ENCODE data around the gene STMN3. TPM values are rescaled to one million over a fixed set of nuclear protein-coding genes. Genes with fewer than 3 reads are reported as not detected.

The STMN3 gene
- total RNA-seq, 1 donor from 2014 or later, result 5.5 TPM

DNA sequence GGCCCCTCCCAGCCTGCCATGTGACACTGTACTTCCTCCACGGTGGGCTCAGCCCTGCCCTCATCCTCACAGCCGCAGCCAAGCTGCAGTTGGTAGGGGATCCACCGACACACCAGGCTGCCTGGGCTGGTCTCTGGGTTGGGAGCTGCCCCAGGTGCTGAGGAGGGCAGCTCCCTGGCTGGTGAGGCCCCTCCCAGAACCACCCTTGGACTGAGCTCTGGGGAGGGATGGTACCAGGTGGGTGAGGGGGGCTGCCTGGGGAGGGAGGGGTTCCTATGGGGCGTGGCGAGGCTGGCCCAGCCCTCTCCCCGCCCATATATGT, 43.0 kb upstream of the STMN3 start:
- Mint-ChIP-seq H3K4me3 (no peak overlapping the region), H3K27ac (no peak overlapping the region), H3K4me1 (ENCODE audit: low read depth) (no peaks in the 10 kb centered on the region), H3K27me3 (ENCODE audit: insufficient read depth) (peaks cover 2% of the 10 kb centered on the region), H3K36me3 (ENCODE audit: low read depth) (peaks cover 9% of the 10 kb centered on the region), H3K9me3 (no peaks in the 10 kb centered on the region)
- DNase-seq (ENCODE audit: low spot score), result no peak
- intact Hi-C loops (cut with micrococcal nuclease), result no loop called here

- H3K27ac Mint-ChIP-seq, result no peak overlapping the region
- H3K4me1 Mint-ChIP-seq (ENCODE audit: low read depth), result no peaks in the 10 kb centered on the region
- no peaks in the 10 kb centered on the region for H3K9me3 Mint-ChIP-seq
- no peak for DNase-seq (ENCODE audit: low spot score)
- intact Hi-C loops (cut with micrococcal nuclease), result no loop called here
- H3K4me3 Mint-ChIP-seq, result no peak overlapping the region
- peaks cover 9% of the 10 kb centered on the region for H3K36me3 Mint-ChIP-seq (ENCODE audit: low read depth)
- peaks cover 2% of the 10 kb centered on the region for H3K27me3 Mint-ChIP-seq (ENCODE audit: insufficient read depth)
Measured at GRCh38 chr20:63695424-63696305, 42.4 kb upstream of the STMN3 start.

DNA sequence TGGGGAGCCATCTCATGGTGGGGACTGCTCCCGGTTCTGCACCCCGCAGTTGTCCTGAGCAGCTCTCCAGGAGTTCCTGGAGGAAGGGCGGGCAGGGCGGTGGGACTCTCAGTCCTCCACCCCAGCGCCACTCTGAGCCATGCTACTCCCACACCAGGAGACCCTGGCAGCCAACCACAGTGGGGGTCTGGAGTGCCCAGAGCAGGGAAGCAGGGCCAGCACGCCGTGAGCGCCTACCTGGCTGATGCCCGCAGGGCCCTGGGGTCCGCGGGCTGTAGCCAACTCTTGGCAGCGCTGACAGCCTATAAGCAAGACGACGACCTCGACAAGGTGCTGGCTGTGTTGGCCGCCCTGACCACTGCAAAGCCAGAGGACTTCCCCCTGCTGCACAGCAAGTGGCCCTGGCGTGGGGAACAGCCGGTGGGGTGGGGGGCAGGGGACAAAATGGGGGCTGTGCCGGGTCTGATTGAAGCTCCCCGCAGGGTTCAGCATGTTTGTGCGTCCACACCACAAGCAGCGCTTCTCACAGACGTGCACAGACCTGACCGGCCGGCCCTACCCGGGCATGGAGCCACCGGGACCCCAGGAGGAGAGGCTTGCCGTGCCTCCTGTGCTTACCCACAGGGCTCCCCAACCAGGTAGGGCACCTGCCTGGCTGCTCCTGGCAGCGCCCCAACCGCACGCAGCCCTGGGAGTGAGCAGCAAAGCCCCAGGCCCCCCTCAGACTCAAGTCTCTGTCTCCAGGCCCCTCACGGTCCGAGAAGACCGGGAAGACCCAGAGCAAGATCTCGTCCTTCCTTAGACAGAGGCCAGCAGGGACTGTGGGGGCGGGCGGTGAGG, 41.6 kb upstream of the STMN3 start:
- intact Hi-C loops (cut with micrococcal nuclease), result no loop called here
- Mint-ChIP-seq H3K4me1 (ENCODE audit: low read depth) (no peaks in the 10 kb centered on the region), H3K9me3 (no peaks in the 10 kb centered on the region), H3K27me3 (ENCODE audit: insufficient read depth) (peaks cover 2% of the 10 kb centered on the region), H3K27ac (no peak overlapping the region), H3K4me3 (no peak overlapping the region), H3K36me3 (ENCODE audit: low read depth) (peaks cover 9% of the 10 kb centered on the region)
- no peak for DNase-seq (ENCODE audit: low spot score)

DNA sequence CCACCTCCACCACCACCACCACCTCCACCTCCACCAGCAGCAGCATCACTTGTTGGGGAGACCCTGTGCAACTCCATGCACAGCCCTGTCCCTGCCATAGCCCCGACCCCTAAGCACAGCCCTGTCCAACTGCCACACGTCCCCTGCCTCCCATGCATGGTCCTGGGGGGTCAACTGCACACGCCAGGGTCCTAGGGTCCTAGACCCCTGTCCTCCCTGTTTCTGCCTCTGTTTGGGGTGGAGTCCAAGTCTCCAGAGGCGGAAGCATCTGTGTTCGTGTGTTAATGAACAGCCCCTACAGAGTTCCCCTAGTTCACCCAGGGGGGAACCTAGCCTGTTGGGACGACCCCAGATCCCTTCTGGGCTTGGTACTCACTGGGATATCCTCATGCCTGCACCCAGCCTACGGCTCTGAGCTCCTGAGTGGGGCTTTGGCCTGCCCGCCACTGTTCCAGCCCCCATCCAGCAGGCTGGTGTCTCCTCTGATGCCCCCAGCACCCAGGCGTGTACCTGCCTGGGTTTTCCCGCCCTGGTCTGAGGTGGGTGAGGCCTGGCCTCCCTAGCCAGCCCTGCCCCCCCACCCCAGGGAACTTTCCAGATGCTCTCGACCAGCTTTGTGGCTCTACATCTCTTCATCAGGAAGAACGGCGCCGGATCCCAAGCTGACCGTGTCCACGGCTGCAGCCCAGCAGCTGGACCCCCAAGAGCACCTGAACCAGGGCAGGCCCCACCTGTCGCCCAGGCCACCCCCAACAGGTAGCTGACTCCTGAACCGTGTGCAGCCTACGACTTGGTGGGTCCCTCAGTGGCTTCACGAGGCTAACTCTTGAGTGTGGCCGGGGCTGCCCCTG, 40.7 kb upstream of the STMN3 start:
- H3K4me1 Mint-ChIP-seq (ENCODE audit: low read depth), result no peaks in the 10 kb centered on the region

DNA sequence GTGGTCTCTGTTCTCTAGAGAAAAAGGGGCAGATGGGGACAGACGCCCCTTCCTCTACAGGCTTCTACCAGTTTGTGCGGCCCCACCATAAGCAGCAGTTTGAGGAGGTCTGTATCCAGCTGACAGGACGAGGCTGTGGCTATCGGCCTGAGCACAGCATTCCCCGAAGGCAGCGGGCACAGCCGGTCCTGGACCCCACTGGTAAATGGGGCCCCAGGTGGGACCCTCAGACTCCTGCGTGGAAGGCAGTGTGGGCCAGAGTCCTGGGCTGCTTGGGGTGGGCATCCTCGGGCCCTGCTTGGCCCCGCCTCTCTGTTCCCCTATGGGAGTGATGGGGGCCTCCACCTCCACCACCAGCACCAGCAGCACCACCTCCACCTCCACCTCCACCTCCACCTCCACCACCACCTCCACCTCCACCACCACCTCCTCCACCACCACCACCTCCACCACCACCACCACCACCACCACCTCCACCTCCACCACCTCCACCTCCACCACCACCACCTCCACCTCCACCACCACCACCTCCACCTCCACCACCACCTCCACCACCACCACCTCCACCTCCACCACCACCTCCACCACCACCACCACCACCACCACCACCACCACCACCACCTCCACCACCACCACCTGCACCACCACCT, 40.0 kb upstream of the STMN3 start:
- no peak for DNase-seq (ENCODE audit: low spot score)
- peak overlapping the region; percentile 29 for H3K27ac Mint-ChIP-seq
- no peak overlapping the region for H3K4me3 Mint-ChIP-seq
- H3K36me3 Mint-ChIP-seq (ENCODE audit: low read depth), result peaks cover 9% of the 10 kb centered on the region
- intact Hi-C loops (cut with micrococcal nuclease), result no loop called here
- peaks cover 2% of the 10 kb centered on the region for H3K27me3 Mint-ChIP-seq (ENCODE audit: insufficient read depth)
- H3K9me3 Mint-ChIP-seq, result no peaks in the 10 kb centered on the region
- H3K4me1 Mint-ChIP-seq (ENCODE audit: low read depth), result no peaks in the 10 kb centered on the region

More for the DNA sequence above, 40.7 kb upstream of the STMN3 start:
- H3K27ac Mint-ChIP-seq, result peak overlapping the region; percentile 81
- H3K4me3 Mint-ChIP-seq, result no peak overlapping the region
- peaks cover 2% of the 10 kb centered on the region for H3K27me3 Mint-ChIP-seq (ENCODE audit: insufficient read depth)
- DNase-seq (ENCODE audit: low spot score), result no peak
- intact Hi-C loops (cut with micrococcal nuclease), result no loop called here
- H3K9me3 Mint-ChIP-seq, result no peaks in the 10 kb centered on the region
- peaks cover 9% of the 10 kb centered on the region for H3K36me3 Mint-ChIP-seq (ENCODE audit: low read depth)

GRCh38 chr20:63692436-63693082, 39.3 kb upstream of the STMN3 start:
- Mint-ChIP-seq H3K36me3 (ENCODE audit: low read depth) (peaks cover 9% of the 10 kb centered on the region), H3K9me3 (no peaks in the 10 kb centered on the region), H3K27me3 (ENCODE audit: insufficient read depth) (peaks cover 2% of the 10 kb centered on the region), H3K27ac (peak overlapping the region; percentile 63), H3K4me3 (no peak overlapping the region), H3K4me1 (ENCODE audit: low read depth) (no peaks in the 10 kb centered on the region)
- intact Hi-C loops (cut with micrococcal nuclease), result no loop called here
- no peak for DNase-seq (ENCODE audit: low spot score)

DNA sequence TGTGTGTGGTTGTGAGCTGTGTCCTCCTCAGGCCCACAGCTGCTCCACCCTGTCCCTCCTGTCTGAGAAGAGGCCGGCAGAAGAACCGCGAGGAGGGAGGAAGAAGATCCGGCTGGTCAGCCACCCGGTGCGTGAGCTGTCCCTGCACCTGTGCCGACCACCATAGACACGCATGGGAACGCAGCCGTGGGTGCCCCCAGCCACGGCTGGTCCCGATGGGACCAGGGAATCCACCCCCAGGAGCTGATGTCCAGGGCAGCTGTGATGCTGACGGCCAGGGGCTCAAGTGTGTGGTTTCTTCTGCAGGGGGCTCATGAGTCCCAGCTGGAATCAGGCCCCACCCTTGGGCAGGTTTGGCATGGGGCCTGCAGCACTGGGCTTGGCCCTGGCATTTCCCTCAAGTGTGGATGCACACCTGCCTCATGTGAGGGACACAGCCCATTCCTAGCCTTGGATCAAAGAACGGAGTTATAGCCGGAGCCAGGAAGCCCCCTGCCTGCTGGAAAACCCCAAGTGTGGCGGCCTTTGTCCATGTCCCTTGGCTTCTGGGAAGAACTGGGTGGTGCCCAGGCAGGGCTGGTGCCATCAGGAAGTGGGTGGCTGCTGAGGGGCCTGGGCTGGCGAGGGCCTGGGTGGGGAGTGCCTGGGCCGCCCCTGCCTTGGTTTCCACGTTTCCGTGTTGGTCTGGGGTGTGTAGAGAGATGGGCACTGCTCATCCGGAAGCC, 38.6 kb upstream of the STMN3 start:
- Mint-ChIP-seq H3K27ac (no peak overlapping the region), H3K36me3 (ENCODE audit: low read depth) (peaks cover 9% of the 10 kb centered on the region), H3K4me3 (no peak overlapping the region), H3K27me3 (ENCODE audit: insufficient read depth) (peaks cover 2% of the 10 kb centered on the region), H3K4me1 (ENCODE audit: low read depth) (no peaks in the 10 kb centered on the region), H3K9me3 (no peaks in the 10 kb centered on the region)
- intact Hi-C loops (cut with micrococcal nuclease), result no loop called here
- DNase-seq (ENCODE audit: low spot score), result no peak

- H3K9me3 Mint-ChIP-seq, result no peaks in the 10 kb centered on the region
- DNase-seq (ENCODE audit: low spot score), result no peak
- no peak overlapping the region for H3K4me3 Mint-ChIP-seq
- H3K4me1 Mint-ChIP-seq (ENCODE audit: low read depth), result no peaks in the 10 kb centered on the region
- H3K27me3 Mint-ChIP-seq (ENCODE audit: insufficient read depth), result peaks cover 2% of the 10 kb centered on the region
- H3K36me3 Mint-ChIP-seq (ENCODE audit: low read depth), result peaks cover 8% of the 10 kb centered on the region
- no peak overlapping the region for H3K27ac Mint-ChIP-seq
- intact Hi-C loops (cut with micrococcal nuclease), result no loop called here
Measured at GRCh38 chr20:63690898-63691710, 37.9 kb upstream of the STMN3 start.

DNA sequence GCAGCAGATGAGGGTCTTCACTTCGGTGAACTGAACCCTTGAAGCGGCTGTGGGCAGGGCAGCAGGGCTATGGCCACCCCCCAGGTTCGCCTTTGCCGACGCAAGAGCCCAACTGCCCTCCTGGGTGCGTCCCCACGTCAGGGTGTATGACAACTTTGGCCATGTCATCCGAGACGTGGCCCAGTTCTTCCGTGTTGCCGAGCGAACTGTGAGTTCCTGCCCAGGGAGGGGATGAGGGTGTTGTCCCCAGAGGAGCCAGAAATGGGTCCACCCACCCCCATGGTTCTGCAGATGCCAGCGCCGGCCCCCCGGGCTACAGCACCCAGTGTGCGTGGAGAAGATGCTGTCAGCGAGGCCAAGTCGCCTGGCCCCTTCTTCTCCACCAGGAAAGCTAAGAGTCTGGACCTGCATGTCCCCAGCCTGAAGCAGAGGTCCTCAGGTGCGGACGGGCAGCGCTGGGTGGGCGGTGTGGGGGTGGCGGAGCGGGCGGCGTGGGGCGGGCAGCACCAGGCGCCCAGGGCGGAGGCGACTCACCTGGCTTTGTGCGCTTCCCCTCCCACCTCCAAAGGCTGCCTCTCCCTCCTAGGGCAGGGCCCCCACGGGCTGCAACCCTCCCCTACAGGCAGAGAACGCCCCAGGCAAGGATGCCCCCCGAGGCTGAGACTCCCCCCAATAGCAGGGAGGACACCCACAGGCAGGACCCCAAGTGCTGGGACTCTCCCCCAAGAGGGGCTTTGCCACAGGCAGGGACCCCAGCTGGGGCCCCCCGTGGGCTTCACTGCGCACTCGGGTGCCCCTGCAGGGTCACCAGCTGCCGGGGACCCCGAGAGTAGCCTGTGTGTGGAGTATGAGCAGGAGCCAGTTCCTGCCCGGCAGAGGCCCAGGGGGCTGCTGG, 37.0 kb upstream of the STMN3 start:
- H3K27ac Mint-ChIP-seq, result no peak overlapping the region
- no peaks in the 10 kb centered on the region for H3K4me1 Mint-ChIP-seq (ENCODE audit: low read depth)
- DNase-seq (ENCODE audit: low spot score), result no peak
- no peaks in the 10 kb centered on the region for H3K9me3 Mint-ChIP-seq
- intact Hi-C loops (cut with micrococcal nuclease), result no loop called here
- H3K27me3 Mint-ChIP-seq (ENCODE audit: insufficient read depth), result peaks cover 2% of the 10 kb centered on the region
- H3K4me3 Mint-ChIP-seq, result no peak overlapping the region
- H3K36me3 Mint-ChIP-seq (ENCODE audit: low read depth), result peaks cover 7% of the 10 kb centered on the region

Data from activated T-helper 1 cell treated with anti-CD3 and anti-CD28 coated beads, Interleukin-12 subunit alpha, Interleukin-12 subunit beta, Interleukin-2, Interleukin-4 antibody, amounts not matched to agents 30 ng/mL and 10 ng/mL and 1 ng/mL, durations not matched to agents 14 hours and 24 hours and 36 hours (primary cell).